CD14-positive monocyte (primary cell): Measurements from ENCODE around the gene PRKACA. TPM values are rescaled to one million over a fixed set of nuclear protein-coding genes. Genes with fewer than 3 reads are reported as not detected.
A peak's percentile ranks its signal among the peaks of the same experiment; 100 is the strongest.

Experiments used
- DNase-seq, 3 donors: peaks; one replicate each; pipeline ENCODE4 v3.0.0-alpha.2; 2011 to 2022
- H2AFZ ChIP-seq: 2 replicates; pipeline ENCODE4 v1.6.0; 2012; ENCODE audit warnings: mild to moderate bottlenecking, low read depth, low read length, inconsistent platforms; ENCODE audit not compliant: insufficient read depth, poor library complexity, severe bottlenecking
- H3K27ac ChIP-seq, 2 donors: 1 replicate in 1 of 2; 2 replicates in 1 of 2; pipeline ENCODE4 v1.5.1; 2012 to 2013; ENCODE audit warnings: low read length in 2 of 2, control low read depth in 1 of 2, inconsistent platforms in 1 of 2, low read depth in 1 of 2, mild to moderate bottlenecking in 1 of 2
- H3K27me3 ChIP-seq, 2 donors: one replicate each; pipeline versions ENCODE4 v1.6.0 to v1.6.1; 2011 to 2013; ENCODE audit warnings: low read length in 2 of 2; ENCODE audit not compliant: control insufficient read depth in 2 of 2, insufficient read depth in 2 of 2
- H3K36me3 ChIP-seq, 2 donors: replicated peaks in 1 of 2; 1 replicate in 1 of 2; 2 replicates in 1 of 2; pipeline versions ENCODE4 v1.5.1 to v1.6.1; 2012 to 2013; ENCODE audit warnings: low read length in 2 of 2, control low read depth in 1 of 2, inconsistent platforms in 1 of 2, mild to moderate bottlenecking in 1 of 2; ENCODE audit not compliant: insufficient read depth in 2 of 2, control insufficient read depth in 1 of 2
- H3K4me1 ChIP-seq, 2 donors: 1 replicate in 1 of 2; 2 replicates in 1 of 2; pipeline versions ENCODE4 v1.5.1 to v1.6.1; 2012 to 2013; ENCODE audit warnings: low read length in 2 of 2, control low read depth in 1 of 2, inconsistent platforms in 1 of 2, mild to moderate bottlenecking in 1 of 2, moderate library complexity in 1 of 2; ENCODE audit not compliant: insufficient read depth in 2 of 2, control insufficient read depth in 1 of 2
- H3K4me2 ChIP-seq: replicated peaks from 2 replicates; pipeline ENCODE3; 2012; ENCODE audit warnings: low read length, moderate library complexity, mild to moderate bottlenecking; ENCODE audit not compliant: poor library complexity, severe bottlenecking; ENCODE audit errors: extremely low read depth
- H3K4me3 ChIP-seq, 3 experiments: fragments of 200-600 bp in 1 of 3; sonication (generic) in 1 of 3; replicated peaks in 1 of 3; 1 replicate in 2 of 3; 2 replicates in 1 of 3; pipeline ENCODE4 v1.5.1; 2011 to 2013; ENCODE audit warnings: low read length in 3 of 3, mild to moderate bottlenecking in 3 of 3, control low read depth in 2 of 3, low read depth in 2 of 3, inconsistent platforms in 1 of 3, moderate library complexity in 1 of 3
- H3K79me2 ChIP-seq: 2 replicates; pipeline ENCODE4 v1.6.0; 2012; ENCODE audit warnings: mild to moderate bottlenecking, control low read depth, inconsistent platforms, low read length, moderate library complexity; ENCODE audit not compliant: insufficient read depth
- H3K9ac ChIP-seq: 2 replicates; pipeline ENCODE4 v1.6.0; 2017; ENCODE audit warnings: low read length, mild to moderate bottlenecking; ENCODE audit not compliant: insufficient read depth, poor library complexity, severe bottlenecking
- H3K9me3 ChIP-seq, 2 donors: replicated peaks in 1 of 2; 1 replicate in 1 of 2; 2 replicates in 1 of 2; pipeline versions ENCODE4 v1.5.1 to v1.6.1; 2012 to 2013; ENCODE audit warnings: low read length in 2 of 2, control low read depth in 1 of 2; ENCODE audit not compliant: control insufficient read depth in 1 of 2, insufficient read depth in 1 of 2
- H4K20me1 ChIP-seq: 2 replicates; pipeline ENCODE4 v1.6.0; 2012; ENCODE audit warnings: mild to moderate bottlenecking, low read length, control low read depth, moderate library complexity; ENCODE audit not compliant: insufficient read depth
- H3K27ac Mint-ChIP-seq, 7 donors: one replicate each; pipeline ENCODE4 v1.8.0; 2020; ENCODE audit warnings: mild to moderate bottlenecking in 7 of 7, mixed read lengths in 7 of 7, moderate library complexity in 6 of 7, inconsistent platforms in 2 of 7
- H3K27me3 Mint-ChIP-seq, 3 donors: one replicate each; pipeline ENCODE4 v1.8.0; 2021 to 2022; ENCODE audit warnings: low read depth in 3 of 3, mild to moderate bottlenecking in 3 of 3, mixed read lengths in 3 of 3, moderate library complexity in 3 of 3, inconsistent platforms in 1 of 3
- H3K36me3 Mint-ChIP-seq, 2 donors: one replicate each; pipeline ENCODE4 v1.8.0; 2020; ENCODE audit warnings: mixed read lengths in 2 of 2, inconsistent platforms in 1 of 2, mild to moderate bottlenecking in 1 of 2
- H3K4me1 Mint-ChIP-seq: one replicate; pipeline ENCODE4 v1.8.0; 2020; ENCODE audit warnings: mild to moderate bottlenecking, mixed read lengths
- H3K4me3 Mint-ChIP-seq, 2 donors: one replicate each; pipeline ENCODE4 v1.8.0; 2020; ENCODE audit warnings: mild to moderate bottlenecking in 2 of 2, mixed read lengths in 2 of 2, moderate library complexity in 1 of 2
- H3K9me3 Mint-ChIP-seq, 7 donors: one replicate each; pipeline ENCODE4 v1.8.0; 2020 to 2022; ENCODE audit warnings: mixed read lengths in 7 of 7, mild to moderate bottlenecking in 6 of 7, moderate library complexity in 6 of 7, inconsistent platforms in 2 of 7
- WGBS: methylation state at CpG from one replicate; pipeline ENCODE4 v1.1.5; 2013; ENCODE audit warnings: missing lambda C conversion rate; ENCODE audit not compliant: insufficient coverage; 5-methylcytosine and 5-hydroxymethylcytosine counted together
- intact Hi-C, 2 donors: fragments of 100-400 bp; cut with micrococcal nuclease; formaldehyde crosslinking; loops; one replicate each; pipeline versions ENCODE4 v1.15.0 to v1.15.1; 2023
- polyA plus RNA-seq, 3 donors: library from polyadenylated mRNA; depleted of rRNA in 1 of 3; unstranded in 2 of 3; stranded (reverse) in 1 of 3; fragments of 300-500 nt in 2 of 3; fragments of >200 nt in 1 of 3; fragmentation: Illumina TruSeq in 2 of 3; gene quantifications; 1 replicate in 2 of 3; 2 replicates in 1 of 3; pipeline ENCODE4 v1.2.3, GENCODE V29; 2012 to 2021
- TF ChIP-seq, protein P1 (sequence below): fragments of 200-600 bp; IDR thresholded peaks from one replicate; pipeline ENCODE4 v1.8.0; 2022; ENCODE audit warnings: antibody characterized with exemption, mild to moderate bottlenecking

Gene PRKACA
- polyA plus RNA-seq, 3 donors = 2.0 to 231 (median 3.8) TPM

GRCh38 chr19:14103310-14103709 lies 14.3 kb downstream of the PRKACA start:
- no peak overlapping the region for H3K4me3 ChIP-seq
- H3K4me1 Mint-ChIP-seq = no peaks in the 10 kb centered on the region
- peaks cover 0 to 2% (median 0%) of the 10 kb centered on the region in 3 donors for H3K27me3 Mint-ChIP-seq

DNA sequence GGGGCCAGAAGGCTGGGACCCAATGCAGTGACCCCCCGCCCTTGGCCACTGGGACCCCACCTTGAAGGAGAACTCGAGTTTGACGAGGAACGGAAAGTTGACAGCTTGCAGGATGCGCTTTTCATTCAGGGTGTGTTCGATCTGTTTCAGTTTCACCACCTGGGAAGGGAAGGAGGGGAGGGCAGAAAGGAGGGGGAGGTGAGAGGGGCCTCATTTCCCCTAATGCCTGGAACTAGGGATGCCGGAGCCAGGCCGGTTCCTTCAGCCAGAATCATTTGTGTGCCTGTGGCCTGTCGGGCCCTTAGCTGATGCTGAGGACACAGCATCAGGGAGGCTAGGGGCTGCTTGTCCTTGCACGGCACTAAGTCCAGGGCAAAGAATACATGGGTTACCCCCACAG lies 14.8 kb downstream of the PRKACA start:
- H3K27ac Mint-ChIP-seq = peak overlapping the region in 1 of 7 donors; percentile 3
- Histone ChIP-seq H3K27me3 (no peaks in the 10 kb centered on the region), H3K4me2 (no peak overlapping the region), H3K27ac (no peak overlapping the region), H2AFZ (no peak overlapping the region), H3K9me3 (no peaks in the 10 kb centered on the region), H3K79me2 (peaks cover 3% of the 10 kb centered on the region), H3K4me1 (no peaks in the 10 kb centered on the region), H3K36me3 (peaks cover 79 to 97% of the 10 kb centered on the region in 2 donors), H3K4me3 (no peak overlapping the region), H3K9ac (no peak overlapping the region), H4K20me1 (peaks cover 88% of the 10 kb centered on the region)
- TF ChIP-seq, protein P1, sequence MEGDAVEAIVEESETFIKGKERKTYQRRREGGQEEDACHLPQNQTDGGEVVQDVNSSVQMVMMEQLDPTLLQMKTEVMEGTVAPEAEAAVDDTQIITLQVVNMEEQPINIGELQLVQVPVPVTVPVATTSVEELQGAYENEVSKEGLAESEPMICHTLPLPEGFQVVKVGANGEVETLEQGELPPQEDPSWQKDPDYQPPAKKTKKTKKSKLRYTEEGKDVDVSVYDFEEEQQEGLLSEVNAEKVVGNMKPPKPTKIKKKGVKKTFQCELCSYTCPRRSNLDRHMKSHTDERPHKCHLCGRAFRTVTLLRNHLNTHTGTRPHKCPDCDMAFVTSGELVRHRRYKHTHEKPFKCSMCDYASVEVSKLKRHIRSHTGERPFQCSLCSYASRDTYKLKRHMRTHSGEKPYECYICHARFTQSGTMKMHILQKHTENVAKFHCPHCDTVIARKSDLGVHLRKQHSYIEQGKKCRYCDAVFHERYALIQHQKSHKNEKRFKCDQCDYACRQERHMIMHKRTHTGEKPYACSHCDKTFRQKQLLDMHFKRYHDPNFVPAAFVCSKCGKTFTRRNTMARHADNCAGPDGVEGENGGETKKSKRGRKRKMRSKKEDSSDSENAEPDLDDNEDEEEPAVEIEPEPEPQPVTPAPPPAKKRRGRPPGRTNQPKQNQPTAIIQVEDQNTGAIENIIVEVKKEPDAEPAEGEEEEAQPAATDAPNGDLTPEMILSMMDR = no peak
- intact Hi-C loops = no loop called here
- no peak for DNase-seq
- peaks cover 0 to 2% (median 0%) of the 10 kb centered on the region in 7 donors for H3K9me3 Mint-ChIP-seq
- H3K4me1 Mint-ChIP-seq = no peaks in the 10 kb centered on the region
- 92% methylated on average over 6 of the region's 10 CpGs for WGBS
- H3K4me3 Mint-ChIP-seq = no peak overlapping the region
- H3K27me3 Mint-ChIP-seq = peaks cover 0 to 2% (median 0%) of the 10 kb centered on the region in 3 donors
- peaks cover 63 to 95% of the 10 kb centered on the region in 2 donors for H3K36me3 Mint-ChIP-seq

More at GRCh38 chr19:14103310-14103709, 14.3 kb downstream of the PRKACA start:
- Histone ChIP-seq H3K4me1 (no peaks in the 10 kb centered on the region), H3K4me2 (no peak overlapping the region), H3K9ac (no peak overlapping the region), H3K27me3 (no peaks in the 10 kb centered on the region), H3K79me2 (peaks cover 8% of the 10 kb centered on the region), H2AFZ (no peak overlapping the region), H3K27ac (no peak overlapping the region), H4K20me1 (peaks cover 89% of the 10 kb centered on the region), H3K36me3 (peaks cover 78 to 96% of the 10 kb centered on the region in 2 donors), H3K9me3 (no peaks in the 10 kb centered on the region)
- Mint-ChIP-seq H3K9me3 (peaks cover 0 to 2% (median 0%) of the 10 kb centered on the region in 7 donors), H3K4me3 (no peak overlapping the region), H3K27ac (no peak overlapping the region), H3K36me3 (peaks cover 63 to 95% of the 10 kb centered on the region in 2 donors)
- no CpG with 5 or more reads among the region's 1 CpG for WGBS
- no peak for DNase-seq
- intact Hi-C loops = no loop called here
- TF ChIP-seq, protein P1 = no peak
